ENCODE data around the gene CA6. TPM values are rescaled to one million over a fixed set of nuclear protein-coding genes. Genes with fewer than 3 reads are reported as not detected.
"Not testable (repeated sequence)": the region's sequence is repeated elsewhere in the genome, so short reads cannot be mapped to it uniquely, and the experiment has no call there.

The CA6 gene
- total RNA-seq (2014; rRNA removed; shearing (Covaris generic); ENCODE audit: low replicate concordance): not detected in 2 replicates

DNA sequence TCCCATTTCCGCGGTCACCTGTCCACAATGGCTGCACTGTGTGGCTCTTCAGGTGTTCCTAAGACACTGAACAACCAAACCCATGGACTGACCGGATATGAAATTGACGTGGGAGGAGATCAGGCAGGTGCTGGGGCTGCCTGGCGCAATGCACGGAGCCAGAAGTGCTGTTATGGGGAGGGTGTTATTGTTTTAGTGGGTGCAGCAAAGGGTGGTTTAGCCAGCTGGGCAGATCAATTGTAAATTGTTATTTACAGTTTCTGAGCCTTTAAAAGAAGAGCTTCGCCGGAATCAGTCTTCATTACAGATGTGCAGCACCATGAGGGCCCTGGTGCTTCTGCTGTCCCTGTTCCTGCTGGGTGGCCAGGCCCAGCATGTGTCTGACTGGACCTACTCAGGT lies at the start of gene CA6:
Gene CA6, plus strand, starts transcription at position 301 of the 400 bp plus-strand sequence. Its CDS starts 19 bp downstream, at position 320.
- Histone ChIP-seq H3K4me1 (ENCODE audit: low read length) (no peaks in the 10 kb centered on the region), H3K27ac (ENCODE audit: low read length) (no peak within 1 kb of the TSS), H3K79me2 (ENCODE audit: low read length) (no peaks in the 10 kb centered on the region), H3K36me3 (ENCODE audit: insufficient read depth, low read length) (no peaks in the 10 kb centered on the region), H2AFZ (ENCODE audit: low read length) (no peak within 1 kb of the TSS), H4K20me1 (ENCODE audit: insufficient read depth, low read depth, low read length) (no peaks in the 10 kb centered on the region), H3K9me3 (ENCODE audit: low read length) (no peaks in the 10 kb centered on the region), H3K4me2 (ENCODE audit: low read depth, low read length, poor library complexity, severe bottlenecking) (no peak within 1 kb of the TSS), H3K9ac (ENCODE audit: low read length) (no peak within 1 kb of the TSS), H3K9me2 (replicated peaks; ENCODE audit: insufficient read depth, low read length) (no peaks in the 10 kb centered on the region), H3K27me3 (ENCODE audit: low read length) (no peaks in the 10 kb centered on the region), H3K4me3 (ENCODE audit: low read length) (no peak within 1 kb of the TSS)
- no peak for DNase-seq

DNA sequence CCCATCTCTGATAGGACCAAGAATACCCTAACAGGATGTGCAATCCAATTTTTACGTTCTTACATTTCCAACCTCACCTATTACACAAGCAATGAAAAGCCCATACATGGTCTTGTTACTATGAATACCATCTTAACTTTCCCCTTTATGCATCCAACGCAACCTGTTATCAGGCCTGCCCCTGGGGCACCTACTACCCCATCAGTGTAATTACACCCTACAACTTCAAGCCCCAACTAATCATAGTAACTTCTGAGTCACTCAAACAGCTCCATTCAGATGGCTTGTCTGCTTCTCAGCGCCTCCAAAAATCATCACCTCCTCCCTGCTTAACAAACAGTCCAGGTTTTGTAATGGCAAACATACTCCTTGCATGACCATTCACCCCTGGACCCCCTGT lies 48.9 kb upstream of the CA6 start:
- DNase-seq; H3K9me2 ChIP-seq (replicated peaks; ENCODE audit: insufficient read depth, low read length); H3K4me1 ChIP-seq (ENCODE audit: low read length); H3K36me3 ChIP-seq (ENCODE audit: insufficient read depth, low read length); H3K9me3 ChIP-seq (ENCODE audit: low read length); H3K9ac ChIP-seq (ENCODE audit: low read length); H3K4me2 ChIP-seq (ENCODE audit: low read depth, low read length, poor library complexity, severe bottlenecking); H3K27ac ChIP-seq (ENCODE audit: low read length); H3K27me3 ChIP-seq (ENCODE audit: low read length); H3K4me3 ChIP-seq (ENCODE audit: low read length); H3K79me2 ChIP-seq (ENCODE audit: low read length); H2AFZ ChIP-seq (ENCODE audit: low read length); H4K20me1 ChIP-seq (ENCODE audit: insufficient read depth, low read depth, low read length): not testable (repeated sequence)

DNA sequence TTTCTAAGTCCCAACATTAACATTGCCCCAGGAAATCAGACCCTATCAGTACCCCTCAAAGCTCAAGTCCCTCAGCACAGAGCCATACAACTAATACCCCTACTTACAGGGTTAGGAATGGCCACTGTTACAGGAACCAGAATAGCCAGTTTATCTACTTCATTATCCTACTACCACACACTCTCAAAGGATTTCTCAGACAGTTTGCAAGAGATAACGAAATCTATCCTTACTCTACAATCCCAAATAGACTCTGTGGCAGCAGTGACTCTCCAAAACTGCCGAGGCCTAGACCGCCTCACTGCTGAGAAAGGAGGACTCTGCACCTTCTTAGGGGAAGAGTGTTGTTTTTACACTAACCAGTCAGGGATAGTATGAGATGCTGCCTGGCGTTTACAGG lies 48.2 kb upstream of the CA6 start:
- H3K9me3 ChIP-seq (ENCODE audit: low read length); H4K20me1 ChIP-seq (ENCODE audit: insufficient read depth, low read depth, low read length); DNase-seq; H3K4me3 ChIP-seq (ENCODE audit: low read length); H3K27ac ChIP-seq (ENCODE audit: low read length); H3K4me1 ChIP-seq (ENCODE audit: low read length); H3K9me2 ChIP-seq (replicated peaks; ENCODE audit: insufficient read depth, low read length); H2AFZ ChIP-seq (ENCODE audit: low read length); H3K9ac ChIP-seq (ENCODE audit: low read length); H3K27me3 ChIP-seq (ENCODE audit: low read length); H3K4me2 ChIP-seq (ENCODE audit: low read depth, low read length, poor library complexity, severe bottlenecking); H3K79me2 ChIP-seq (ENCODE audit: low read length); H3K36me3 ChIP-seq (ENCODE audit: insufficient read depth, low read length): not testable (repeated sequence)

DNA sequence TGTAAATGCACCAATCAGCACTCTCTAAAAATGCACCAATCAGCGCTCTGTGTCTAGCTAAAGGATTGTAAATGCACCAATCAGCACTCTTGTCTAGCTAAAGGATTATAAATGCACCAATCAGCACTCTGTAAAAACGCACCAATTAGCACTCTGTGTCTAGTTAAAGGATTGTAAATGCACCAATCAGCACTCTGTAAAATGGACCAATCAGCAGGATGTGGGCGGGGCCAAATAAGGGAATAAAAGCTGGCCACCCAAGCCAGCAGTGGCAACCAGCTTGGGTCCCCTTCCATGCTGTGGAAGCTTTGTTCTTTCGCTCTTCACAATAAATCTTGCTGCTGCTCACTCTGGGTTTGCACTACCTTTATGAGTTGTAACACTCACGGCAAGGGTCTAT lies 47.2 kb upstream of the CA6 start:
- H3K36me3 ChIP-seq (ENCODE audit: insufficient read depth, low read length); H2AFZ ChIP-seq (ENCODE audit: low read length); H3K9me2 ChIP-seq (replicated peaks; ENCODE audit: insufficient read depth, low read length); H3K27me3 ChIP-seq (ENCODE audit: low read length); H3K79me2 ChIP-seq (ENCODE audit: low read length); H3K9ac ChIP-seq (ENCODE audit: low read length); H3K4me3 ChIP-seq (ENCODE audit: low read length); H3K9me3 ChIP-seq (ENCODE audit: low read length); H3K4me1 ChIP-seq (ENCODE audit: low read length); H3K4me2 ChIP-seq (ENCODE audit: low read depth, low read length, poor library complexity, severe bottlenecking); H4K20me1 ChIP-seq (ENCODE audit: insufficient read depth, low read depth, low read length); H3K27ac ChIP-seq (ENCODE audit: low read length); DNase-seq: not testable (repeated sequence)

DNA sequence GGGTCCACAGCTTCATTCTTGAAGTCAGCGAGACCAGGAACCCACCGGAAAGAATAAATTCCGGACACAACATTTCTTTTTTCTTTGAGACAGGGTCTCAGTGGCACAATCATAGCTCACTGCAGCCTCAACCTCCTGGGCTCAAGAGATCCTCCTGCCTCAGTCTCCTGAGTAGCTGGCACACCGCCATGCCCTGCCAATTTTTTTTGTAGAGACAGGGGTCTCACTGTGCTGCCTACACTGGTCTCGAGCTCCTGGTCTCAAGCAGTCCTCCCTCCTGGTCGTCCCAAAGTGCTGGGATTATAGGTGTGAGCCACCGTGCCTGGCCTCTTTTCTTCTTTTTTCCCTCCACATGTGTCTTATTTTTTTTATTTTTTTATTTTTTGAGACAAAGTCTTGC lies 46.6 kb upstream of the CA6 start:
- Histone ChIP-seq H3K27me3 (ENCODE audit: low read length) (no peaks in the 10 kb centered on the region), H3K9me2 (replicated peaks; ENCODE audit: insufficient read depth, low read length) (no peaks in the 10 kb centered on the region), H3K27ac (ENCODE audit: low read length) (no peak overlapping the region), H3K9me3 (ENCODE audit: low read length) (no peaks in the 10 kb centered on the region; the same call in 1 of the 2 replicates), H3K9ac (ENCODE audit: low read length) (no peak overlapping the region), H4K20me1 (ENCODE audit: insufficient read depth, low read depth, low read length) (no peaks in the 10 kb centered on the region), H3K4me2 (ENCODE audit: low read depth, low read length, poor library complexity, severe bottlenecking) (no peak overlapping the region), H3K79me2 (ENCODE audit: low read length) (no peaks in the 10 kb centered on the region), H3K4me1 (ENCODE audit: low read length) (no peaks in the 10 kb centered on the region), H3K4me3 (ENCODE audit: low read length) (no peak overlapping the region), H3K36me3 (ENCODE audit: insufficient read depth, low read length) (no peaks in the 10 kb centered on the region), H2AFZ (ENCODE audit: low read length) (no peak overlapping the region)
- DNase-seq: no peak

DNA sequence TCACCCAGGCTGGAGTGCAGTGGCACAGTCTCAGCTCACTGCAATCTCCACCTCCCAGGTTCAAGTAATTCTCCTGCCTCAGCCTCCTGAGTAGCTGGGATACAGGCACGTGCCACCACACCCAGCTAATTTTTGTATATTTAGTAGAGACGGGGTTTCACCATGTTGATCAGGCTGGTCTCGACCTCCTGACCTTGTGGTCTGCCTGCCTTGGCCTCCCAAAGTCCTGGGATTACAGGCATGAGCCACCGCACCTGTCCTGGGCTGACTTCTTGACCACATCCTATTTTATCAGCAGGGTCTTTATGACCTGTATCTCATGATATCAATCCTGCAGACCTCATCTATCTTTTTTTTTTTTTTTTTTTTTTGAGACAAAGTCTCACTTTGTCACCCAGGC lies 45.0 kb upstream of the CA6 start:
- not testable (repeated sequence) for H2AFZ ChIP-seq (ENCODE audit: low read length); H3K79me2 ChIP-seq (ENCODE audit: low read length); H3K27me3 ChIP-seq (ENCODE audit: low read length); DNase-seq; H3K9ac ChIP-seq (ENCODE audit: low read length); H3K4me3 ChIP-seq (ENCODE audit: low read length); H3K36me3 ChIP-seq (ENCODE audit: insufficient read depth, low read length); H3K4me2 ChIP-seq (ENCODE audit: low read depth, low read length, poor library complexity, severe bottlenecking); H3K9me3 ChIP-seq (ENCODE audit: low read length); H4K20me1 ChIP-seq (ENCODE audit: insufficient read depth, low read depth, low read length); H3K27ac ChIP-seq (ENCODE audit: low read length); H3K4me1 ChIP-seq (ENCODE audit: low read length); H3K9me2 ChIP-seq (replicated peaks; ENCODE audit: insufficient read depth, low read length)

DNA sequence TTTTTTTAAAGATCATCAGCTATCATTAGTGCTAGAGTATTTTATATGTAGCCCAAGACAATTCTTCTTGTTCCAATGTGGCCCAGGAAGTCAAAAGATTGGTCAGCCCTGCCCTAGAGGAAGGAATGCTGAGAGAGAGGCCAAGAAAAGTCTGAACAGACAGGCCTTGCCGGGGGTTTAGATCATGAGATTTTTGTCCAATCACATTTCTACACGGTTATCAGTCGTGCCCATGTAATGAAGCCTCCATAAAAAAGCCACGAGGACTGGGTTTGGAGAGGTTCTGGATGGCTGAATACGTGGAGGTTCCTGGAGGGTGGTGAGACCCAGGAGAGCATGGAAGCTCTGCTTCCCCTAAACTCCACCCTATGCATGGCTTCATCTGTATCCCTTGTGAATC lies 42.9 kb upstream of the CA6 start:
- Histone ChIP-seq H3K79me2 (ENCODE audit: low read length) (no peaks in the 10 kb centered on the region), H3K4me1 (ENCODE audit: low read length) (no peaks in the 10 kb centered on the region), H3K36me3 (ENCODE audit: insufficient read depth, low read length) (no peaks in the 10 kb centered on the region), H4K20me1 (ENCODE audit: insufficient read depth, low read depth, low read length) (no peaks in the 10 kb centered on the region), H2AFZ (ENCODE audit: low read length) (no peak overlapping the region), H3K4me3 (ENCODE audit: low read length) (no peak overlapping the region), H3K27me3 (ENCODE audit: low read length) (no peaks in the 10 kb centered on the region), H3K9me3 (ENCODE audit: low read length) (no peaks in the 10 kb centered on the region; the same call in 1 of the 2 replicates), H3K9me2 (replicated peaks; ENCODE audit: insufficient read depth, low read length) (no peaks in the 10 kb centered on the region), H3K9ac (ENCODE audit: low read length) (no peak overlapping the region), H3K4me2 (ENCODE audit: low read depth, low read length, poor library complexity, severe bottlenecking) (no peak overlapping the region), H3K27ac (ENCODE audit: low read length) (no peak overlapping the region)
- DNase-seq: no peak

DNA sequence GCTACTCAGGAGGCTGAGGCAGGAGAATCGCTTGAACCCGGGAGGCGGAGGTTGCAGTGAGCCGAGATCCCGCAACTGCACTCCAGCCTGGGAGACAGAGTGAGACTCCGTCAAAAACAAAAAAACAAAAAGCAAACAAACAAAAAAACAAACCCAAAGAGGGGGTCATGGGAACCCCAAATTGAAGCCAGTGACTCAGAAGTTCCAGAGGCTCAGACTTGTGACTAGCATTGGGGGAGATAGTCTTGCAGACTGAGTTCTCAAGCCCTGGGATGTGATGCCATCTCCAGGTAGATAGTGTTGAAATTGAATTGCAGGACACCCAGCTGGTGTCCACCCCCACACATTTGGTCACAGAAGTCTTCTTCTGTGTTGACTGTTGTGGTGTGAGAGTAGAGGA lies 42.3 kb upstream of the CA6 start:
- Histone ChIP-seq H3K4me2 (ENCODE audit: low read depth, low read length, poor library complexity, severe bottlenecking) (no peak overlapping the region), H3K9me2 (replicated peaks; ENCODE audit: insufficient read depth, low read length) (no peaks in the 10 kb centered on the region), H3K9me3 (ENCODE audit: low read length) (no peaks in the 10 kb centered on the region), H3K27ac (ENCODE audit: low read length) (no peak overlapping the region), H3K4me3 (ENCODE audit: low read length) (no peak overlapping the region), H3K79me2 (ENCODE audit: low read length) (no peaks in the 10 kb centered on the region), H3K36me3 (ENCODE audit: insufficient read depth, low read length) (no peaks in the 10 kb centered on the region), H2AFZ (ENCODE audit: low read length) (no peak overlapping the region), H4K20me1 (ENCODE audit: insufficient read depth, low read depth, low read length) (no peaks in the 10 kb centered on the region), H3K9ac (ENCODE audit: low read length) (no peak overlapping the region), H3K27me3 (ENCODE audit: low read length) (no peaks in the 10 kb centered on the region), H3K4me1 (ENCODE audit: low read length) (no peaks in the 10 kb centered on the region)
- DNase-seq: no peak
